Pancreas (tissue), 10 donors: ENCODE measurements around the gene LIMS1. TPM values are rescaled to one million over a fixed set of nuclear protein-coding genes. Genes with fewer than 3 reads are reported as not detected.
"Not testable (repeated sequence)": the region's sequence is repeated elsewhere in the genome, so short reads cannot be mapped to it uniquely, and the experiment has no call there.

Experiments used
- ATAC-seq, 4 donors: fragments of 200-7000 bp; cut with Tn5 transposase; one replicate each; pipeline versions ENCODE4 v1.8.0 to v1.9.1; 2020; ENCODE audit warnings: mild to moderate bottlenecking in 4 of 4, moderate library complexity in 4 of 4
- DNase-seq, 6 donors: peaks; one replicate each; pipeline ENCODE4 v3.0.0-alpha.2; 2020
- FAIRE-seq: peaks from 2 replicates; lab custom pipeline; 2012; peaks lifted over from hg19 to GRCh38; lab: Jason Lieb, UNC
- H3K27ac ChIP-seq, 4 donors: fragments of 200-600 bp; sonication (generic); 1 replicate in 3 of 4; 2 replicates in 1 of 4; pipeline versions ENCODE4 v1.5.0 to v1.8.0; 2020
- H3K27me3 ChIP-seq, 4 donors: fragments of 200-600 bp; one replicate each; pipeline ENCODE4 v1.8.0; 2021
- H3K36me3 ChIP-seq, 3 donors: fragments of 200-600 bp; sonication (generic) in 1 of 3; one replicate each; pipeline versions ENCODE4 v1.5.0 to v1.8.0; 2020 to 2021
- H3K4me1 ChIP-seq, 3 donors: fragments of 200-600 bp; one replicate each; pipeline ENCODE4 v1.8.0; 2021
- H3K4me3 ChIP-seq, 4 donors: fragments of 200-600 bp; sonication (generic) in 2 of 4; one replicate each; pipeline versions ENCODE4 v1.5.0 to v1.8.0; 2020 to 2021
- H3K9me3 ChIP-seq, 4 donors: fragments of 200-600 bp; one replicate each; pipeline ENCODE4 v1.8.0; 2021
- CTCF ChIP-seq, 4 donors: fragments of 200-600 bp; sonication (generic) in 3 of 4; IDR thresholded peaks; one replicate each; pipeline versions ENCODE4 v1.5.0 to v1.8.0; 2021; ENCODE audit warnings: antibody characterized with exemption in 4 of 4
- WGBS, 2 donors: extraction: QIAGEN DNeasy Blood & Tissue Kit; methylation state at CpG; one replicate each; pipeline ENCODE4 v1.1.7; 2013; 5-methylcytosine and 5-hydroxymethylcytosine counted together
- intact Hi-C, 3 donors: fragments of 100-400 bp; cut with DNase I; formaldehyde crosslinking; loops; one replicate each; pipeline versions ENCODE4 v1.11.1 to v1.14.2; 2022
- polyA plus RNA-seq, 2 donors: library from polyadenylated mRNA; stranded (reverse); fragments of 200-250 nt; gene quantifications; one replicate each; pipeline ENCODE4 v1.2.3, GENCODE V29; 2013
- total RNA-seq, 6 donors: library from RNA; stranded (reverse); fragmentation: NEBNext Ultra II Directional in 4 of 6; extraction: Animal tissue kit (Norgen Biotek cat#: 25700) in 4 of 6; gene quantifications; one replicate each; pipeline versions ENCODE4 v1.2.1 to v1.2.4, GENCODE V29; 2021 to 2023
- donor health status: healthy with polysubstance abuse.
- donor health status: DM: no; HTN: no; CAD: no; lungs with moderate emphysema.
- donor health status: DM: no; HTN: no; CAD: no.
- donor health status: control.
- donor health status: control.
- donor health status: Bipolar disorder and iron deficiency.
- donor health status: DM: yes; HTN: yes; CAD: no.
- donor health status: DM: no; HTN: no; CAD: no.
- donor health status: DM: no; HTN: no; CAD: no.
- donor health status: DM: yes; HTN: yes; CAD: no.

The LIMS1 gene
- total and polyA plus RNA-seq, 8 donors: 7.9 to 45.7 (median 17.4) TPM

GRCh38 chr2:108640731-108641130 is 106.5 kb downstream of the LIMS1 start:
- Histone ChIP-seq H3K4me1 (peaks cover 3 to 17% (median 5%) of the 10 kb centered on the region in 3 donors), H3K27ac (no peak overlapping the region), H3K27me3 (no peaks in the 10 kb centered on the region), H3K9me3 (no peaks in the 10 kb centered on the region), H3K4me3 (no peak overlapping the region), H3K36me3 (no peaks in the 10 kb centered on the region)
- no peak for TF ChIP-seq CTCF (IDR thresholded peaks at IDR 0.05)
- DNase-seq (no peak), ATAC-seq (no peak), FAIRE-seq (no peak)
- WGBS, 2 donors: 87 to 93% methylated on average over 4 of the region's 4 CpGs
- intact Hi-C loops: no loop called here

GRCh38 chr2:108641756-108642155 is 107.5 kb downstream of the LIMS1 start:
- ATAC-seq: no peak
- TF ChIP-seq CTCF (IDR thresholded peaks at IDR 0.05): no peak
- WGBS, 2 donors: 72 to 77% methylated on average over 2 of the region's 2 CpGs
- intact Hi-C loops: no loop called here
- Histone ChIP-seq H3K27me3 (no peaks in the 10 kb centered on the region), H3K4me3 (no peak overlapping the region), H3K36me3 (no peaks in the 10 kb centered on the region), H3K9me3 (no peaks in the 10 kb centered on the region), H3K27ac (no peak overlapping the region), H3K4me1 (peaks cover under 1 to 11% (median 5%) of the 10 kb centered on the region in 3 donors)
- no peak for DNase-seq
- no peak for FAIRE-seq

- Histone ChIP-seq H3K4me1 (no peaks in the 10 kb centered on the region), H3K27me3 (no peaks in the 10 kb centered on the region), H3K36me3 (no peaks in the 10 kb centered on the region), H3K27ac (no peak overlapping the region), H3K9me3 (no peaks in the 10 kb centered on the region), H3K4me3 (no peak overlapping the region)
- no peak for FAIRE-seq
- 90 to 91% methylated on average over 15 of the region's 15 CpGs for WGBS, 2 donors
- no peak for TF ChIP-seq CTCF (IDR thresholded peaks at IDR 0.05)
- no peak for DNase-seq
- intact Hi-C loops: no loop called here
- no peak for ATAC-seq
Observed at GRCh38 chr2:108643261-108643849, 109.1 kb downstream of the LIMS1 start.

- FAIRE-seq: not testable (repeated sequence)
Observed at GRCh38 chr2:108643862-108644261, 109.6 kb downstream of the LIMS1 start.

GRCh38 chr2:108644446-108644845 is 110.2 kb downstream of the LIMS1 start:
- H3K4me1 ChIP-seq, H3K4me3 ChIP-seq, ATAC-seq, intact Hi-C loops, H3K36me3 ChIP-seq, H3K27ac ChIP-seq, FAIRE-seq, DNase-seq, H3K9me3 ChIP-seq, H3K27me3 ChIP-seq: not testable (repeated sequence)
- 91 to 95% methylated on average over 6 of the region's 6 CpGs for WGBS, 2 donors

More at GRCh38 chr2:108643862-108644261, 109.6 kb downstream of the LIMS1 start:
- ATAC-seq, H3K4me1 ChIP-seq, H3K27ac ChIP-seq, intact Hi-C loops, DNase-seq, H3K27me3 ChIP-seq, H3K36me3 ChIP-seq, H3K4me3 ChIP-seq, H3K9me3 ChIP-seq: not testable (repeated sequence)
- 86 to 89% methylated on average over 4 of the region's 4 CpGs for WGBS, 2 donors

- not testable (repeated sequence) for FAIRE-seq
Observed at GRCh38 chr2:108648796-108649195, 114.5 kb downstream of the LIMS1 start.

GRCh38 chr2:108650465-108650864 is 116.2 kb downstream of the LIMS1 start:
- H3K36me3 ChIP-seq, ATAC-seq, intact Hi-C loops, H3K9me3 ChIP-seq, H3K27ac ChIP-seq, H3K27me3 ChIP-seq, H3K4me3 ChIP-seq, H3K4me1 ChIP-seq, DNase-seq, FAIRE-seq: not testable (repeated sequence)
- WGBS, 2 donors: 87 to 89% methylated on average over 8 of the region's 8 CpGs

More at GRCh38 chr2:108648796-108649195, 114.5 kb downstream of the LIMS1 start:
- H3K9me3 ChIP-seq, H3K4me3 ChIP-seq, intact Hi-C loops, H3K36me3 ChIP-seq, ATAC-seq, H3K27me3 ChIP-seq, H3K4me1 ChIP-seq, H3K27ac ChIP-seq, DNase-seq: not testable (repeated sequence)

- H3K27me3 ChIP-seq, ATAC-seq: not testable (repeated sequence)
Observed at GRCh38 chr2:108651468-108651867, 117.2 kb downstream of the LIMS1 start.

GRCh38 chr2:108652187-108652931 is 118.1 kb downstream of the LIMS1 start:
- 83 to 86% methylated on average over 5 to 6 of the region's 7 CpGs for WGBS, 2 donors
- H3K36me3 ChIP-seq, H3K4me1 ChIP-seq, FAIRE-seq, intact Hi-C loops, H3K27me3 ChIP-seq, DNase-seq, H3K9me3 ChIP-seq, H3K4me3 ChIP-seq: not testable (repeated sequence)
- peak overlapping the region in 1 of 4 donors; percentile 26 for H3K27ac ChIP-seq
- peak in 2 of 4 donors; percentile 9 to 49 for ATAC-seq

More at GRCh38 chr2:108651468-108651867, 117.2 kb downstream of the LIMS1 start:
- WGBS, 2 donors: 13 to 28% methylated on average over 1 of the region's 2 CpGs
- H3K4me3 ChIP-seq, FAIRE-seq, H3K36me3 ChIP-seq, DNase-seq, H3K4me1 ChIP-seq, H3K27ac ChIP-seq, intact Hi-C loops, H3K9me3 ChIP-seq: not testable (repeated sequence)
